Neural cell (in vitro differentiated cells): ENCODE results near the gene TMEM179B. TPM values are rescaled to one million over a fixed set of nuclear protein-coding genes. Genes with fewer than 3 reads are reported as not detected.

ENCODE experiments used
- H2AFZ ChIP-seq: fragments of 200-600, 300-800 bp; sonication (generic), shearing (Covaris generic); 2 replicates; pipeline ENCODE4 v1.6.0; 2014; ENCODE audit warnings: low read depth, mild to moderate bottlenecking, antibody characterized with exemption, low read length, moderate library complexity
- H3F3A ChIP-seq: fragments of 200-600 bp; shearing (Covaris generic); 2 replicates; pipeline ENCODE4 v1.6.1; 2016; ENCODE audit warnings: mild to moderate bottlenecking, moderate library complexity, mixed read lengths, antibody characterized with exemption, low read length; ENCODE audit not compliant: insufficient read depth, poor library complexity, severe bottlenecking
- H3K27ac ChIP-seq: fragments of 200-600, 300-800 bp; sonication (generic), shearing (Covaris generic); 2 replicates; pipeline ENCODE4 v1.5.1; 2014; ENCODE audit warnings: mild to moderate bottlenecking, low read length, moderate library complexity
- H3K27me3 ChIP-seq: fragments of 300-800, 200-600 bp; sonication (generic), shearing (Covaris generic); 2 replicates; pipeline ENCODE4 v1.6.0; 2014; ENCODE audit warnings: mild to moderate bottlenecking, low read depth, low read length, moderate library complexity; ENCODE audit not compliant: insufficient read depth
- H3K36me3 ChIP-seq: fragments of 300-800, 200-600 bp; sonication (generic), shearing (Covaris generic); 2 replicates; pipeline ENCODE4 v1.5.1; 2014; ENCODE audit warnings: mild to moderate bottlenecking, antibody characterized with exemption, low read length, moderate library complexity; ENCODE audit not compliant: insufficient read depth
- H3K4me2 ChIP-seq: fragments of 300-800, 200-600 bp; sonication (generic), shearing (Covaris generic); 2 replicates; pipeline ENCODE4 v1.6.0; 2014; ENCODE audit warnings: mild to moderate bottlenecking, low read length
- H3K4me3 ChIP-seq: fragments of 300-800, 200-600 bp; sonication (generic), shearing (Covaris generic); 2 replicates; pipeline ENCODE4 v1.5.1; 2014; ENCODE audit warnings: mild to moderate bottlenecking, low read length, moderate library complexity
- H3K79me2 ChIP-seq: fragments of 200-600 bp; shearing (Covaris generic); replicated peaks from 2 replicates; pipeline ENCODE4 v1.6.0; 2014; ENCODE audit warnings: mild to moderate bottlenecking, low read length, moderate library complexity; ENCODE audit not compliant: insufficient read depth
- H3K9ac ChIP-seq: fragments of 300-800, 200-600 bp; sonication (generic), shearing (Covaris generic); 2 replicates; pipeline ENCODE4 v1.6.1; 2016; ENCODE audit warnings: mild to moderate bottlenecking, low read length, mixed read lengths
- H3K9me2 ChIP-seq: fragments of 200-600 bp; shearing (Covaris generic); 2 replicates; pipeline ENCODE4 v1.6.1; 2016; ENCODE audit warnings: mild to moderate bottlenecking, low read length, mixed read lengths; ENCODE audit not compliant: insufficient read depth
- H3K9me3 ChIP-seq: fragments of 200-600, 300-800 bp; sonication (generic), shearing (Covaris generic); 2 replicates; pipeline ENCODE4 v1.6.1; 2016; ENCODE audit warnings: mild to moderate bottlenecking, mixed run types, low read length, moderate library complexity, mixed read lengths
- H4K20me1 ChIP-seq: fragments of 200-600 bp; shearing (Covaris generic); 2 replicates; pipeline ENCODE4 v1.6.1; 2016; ENCODE audit warnings: mild to moderate bottlenecking, mixed run types; ENCODE audit not compliant: insufficient read depth
- CTCF ChIP-seq: fragments of 450-650 bp; IDR thresholded peaks from 2 replicates; pipeline ENCODE4 v1.5.1; 2014; ENCODE audit warnings: antibody characterized with exemption, mild to moderate bottlenecking, moderate library complexity; ENCODE audit not compliant: poor library complexity, severe bottlenecking
- EP300 ChIP-seq: fragments of 450-650 bp; conservative IDR thresholded peaks from 2 replicates; pipeline ENCODE4 v1.6.1; 2014; ENCODE audit warnings: antibody characterized with exemption, mild to moderate bottlenecking, moderate library complexity; ENCODE audit not compliant: poor library complexity, severe bottlenecking
- EZH2 ChIP-seq: fragments of 200-600, 300-800 bp; shearing (Covaris generic), sonication (generic); IDR thresholded peaks from 2 replicates; pipeline ENCODE4 v1.6.1; 2014; ENCODE audit warnings: antibody characterized with exemption, low read length, borderline replicate concordance, mild to moderate bottlenecking; ENCODE audit not compliant: insufficient read depth, poor library complexity, severe bottlenecking
- MXI1 ChIP-seq: fragments of 450-650 bp; conservative IDR thresholded peaks from 2 replicates; pipeline ENCODE4 v1.6.1; 2014; ENCODE audit warnings: antibody characterized with exemption, mild to moderate bottlenecking; ENCODE audit not compliant: poor library complexity, severe bottlenecking
- POLR2AphosphoS5 ChIP-seq: IDR thresholded peaks from 2 replicates; pipeline ENCODE4 v1.6.1; 2012
- RAD21 ChIP-seq: fragments of 450-650 bp; conservative IDR thresholded peaks from 2 replicates; pipeline ENCODE4 v1.6.1; 2014; ENCODE audit warnings: antibody characterized with exemption, mild to moderate bottlenecking, moderate library complexity
- REST ChIP-seq: IDR thresholded peaks from 2 replicates; pipeline ENCODE4 v1.6.1; 2012; ENCODE audit warnings: borderline replicate concordance
- SMC3 ChIP-seq: fragments of 450-650 bp; conservative IDR thresholded peaks from 2 replicates; pipeline ENCODE4 v1.6.1; 2014; ENCODE audit warnings: antibody characterized with exemption, mild to moderate bottlenecking, moderate library complexity; ENCODE audit not compliant: poor library complexity
- TAF1 ChIP-seq: IDR thresholded peaks from 2 replicates; pipeline ENCODE4 v1.6.1; 2012; ENCODE audit warnings: low read depth
- polyA plus RNA-seq: library from polyadenylated mRNA; depleted of rRNA; stranded (reverse); fragments of >200 nt; gene quantifications from 2 replicates; pipeline ENCODE4 v1.2.3, GENCODE V29; 2014

TMEM179B gene
- polyA plus RNA-seq, 1 donor from 2014 or later, result 24.5 TPM

- no peak overlapping the region for H3K9ac ChIP-seq
Observed at GRCh38 chr11:62788991-62789390, 1.8 kb downstream of the TMEM179B start.

GRCh38 chr11:62789576-62789975 is 2.4 kb downstream of the TMEM179B start:
- Histone ChIP-seq H3K36me3 (no peaks in the 10 kb centered on the region), H2AFZ (no peak overlapping the region), H3F3A (peaks cover 3% of the 10 kb centered on the region), H3K9me2 (no peaks in the 10 kb centered on the region), H3K4me2 (no peak overlapping the region), H3K27ac (no peak overlapping the region), H3K27me3 (no peaks in the 10 kb centered on the region), H3K79me2 (peaks cover 10% of the 10 kb centered on the region), H4K20me1 (no peaks in the 10 kb centered on the region), H3K4me3 (no peak overlapping the region), H3K9ac (no peak overlapping the region), H3K9me3 (no peaks in the 10 kb centered on the region)
- TF ChIP-seq EP300, result no peak
- TF ChIP-seq POLR2AphosphoS5, result no peak
- no peak for TF ChIP-seq RAD21
- no peak for TF ChIP-seq TAF1
- no peak for TF ChIP-seq EZH2
- TF ChIP-seq SMC3, result no peak
- TF ChIP-seq MXI1, result no peak
- TF ChIP-seq REST, result no peak

More at GRCh38 chr11:62788991-62789390, 1.8 kb downstream of the TMEM179B start:
- H3F3A ChIP-seq, result peaks cover 3% of the 10 kb centered on the region
- H3K27me3 ChIP-seq, result no peaks in the 10 kb centered on the region
- no peak overlapping the region for H2AFZ ChIP-seq
- TF ChIP-seq CTCF, result no peak
- TF ChIP-seq TAF1, result no peak
- no peak for TF ChIP-seq SMC3
- TF ChIP-seq REST, result no peak
- H3K79me2 ChIP-seq, result peaks cover 10% of the 10 kb centered on the region
- no peaks in the 10 kb centered on the region for H4K20me1 ChIP-seq
- no peak overlapping the region for H3K4me2 ChIP-seq
- no peaks in the 10 kb centered on the region for H3K36me3 ChIP-seq
- H3K27ac ChIP-seq, result no peak overlapping the region
- H3K9me3 ChIP-seq, result no peaks in the 10 kb centered on the region
- H3K4me3 ChIP-seq, result peak overlapping the region; percentile 21
- H3K9me2 ChIP-seq, result no peaks in the 10 kb centered on the region
